Tibial nerve (tissue), 4 donors: Measurements from ENCODE around the gene CNNM1. TPM values are rescaled to one million over a fixed set of nuclear protein-coding genes. Genes with fewer than 3 reads are reported as not detected.

Source experiments
- DNase-seq, 2 donors: peaks; one replicate each; pipeline ENCODE4 v3.0.0-alpha.2; 2019; ENCODE audit warnings: low spot score in 2 of 2
- H3K27ac ChIP-seq, 4 donors: fragments of 200-600 bp; sonication (generic) in 3 of 4; one replicate each; pipeline ENCODE4 v1.5.1; 2017 to 2019; ENCODE audit warnings: mild to moderate bottlenecking in 1 of 4
- H3K27me3 ChIP-seq, 2 donors: fragments of 200-600 bp; sonication (generic) in 1 of 2; one replicate each; pipeline versions ENCODE4 v1.5.1 to v1.6.0; 2017 to 2019
- H3K36me3 ChIP-seq, 3 donors: fragments of 200-600 bp; sonication (generic); one replicate each; pipeline ENCODE4 v1.5.1; 2018 to 2019
- H3K4me1 ChIP-seq, 4 donors: fragments of 200-600 bp; sonication (generic) in 3 of 4; one replicate each; pipeline ENCODE4 v1.5.1; 2017 to 2019
- H3K4me3 ChIP-seq, 4 donors: fragments of 200-600 bp; sonication (generic) in 3 of 4; one replicate each; pipeline ENCODE4 v1.5.1; 2017 to 2019; ENCODE audit warnings: mild to moderate bottlenecking in 1 of 4, moderate library complexity in 1 of 4
- H3K9me3 ChIP-seq, 4 donors: fragments of 200-600 bp; sonication (generic) in 3 of 4; one replicate each; pipeline ENCODE4 v1.5.1; 2017 to 2019
- CTCF ChIP-seq, 5 experiments: fragments of 200-600 bp in 3 of 5; fragments of 450-650 bp in 2 of 5; sonication (generic) in 3 of 5; IDR thresholded peaks; one replicate each; pipeline ENCODE4 v1.5.1; 2016 to 2019; ENCODE audit warnings: antibody characterized with exemption in 5 of 5, mild to moderate bottlenecking in 3 of 5, moderate library complexity in 2 of 5
- EP300 ChIP-seq, 2 donors: sonication (generic); formaldehyde crosslinking; IDR thresholded peaks; one replicate each; pipeline ENCODE4 v1.6.1; 2017; ENCODE audit warnings: antibody characterized with exemption in 2 of 2, mild to moderate bottlenecking in 1 of 2
- POLR2A ChIP-seq, 2 donors: fragments of 450-650 bp; IDR thresholded peaks; one replicate each; pipeline ENCODE4 v1.6.1; 2017; ENCODE audit warnings: antibody characterized with exemption in 2 of 2, mild to moderate bottlenecking in 2 of 2, moderate library complexity in 2 of 2
- WGBS, 2 donors: methylation state at CpG; one replicate each; pipeline ENCODE4 v1.1.5; 2018; 5-methylcytosine and 5-hydroxymethylcytosine counted together
- total RNA-seq, 4 donors: library from RNA; depleted of rRNA; stranded (reverse); fragments of >200 nt; gene quantifications; one replicate each; pipeline ENCODE4 v1.1.0, GENCODE V29; 2016

The CNNM1 gene
- total RNA-seq, 4 donors from 2014 or later, result 0.20 TPM; not detected in 3

GRCh38 chr10:99369126-99369525 lies 40.0 kb downstream of the CNNM1 start:
- no peaks in the 10 kb centered on the region for H3K36me3 ChIP-seq

GRCh38 chr10:99369551-99369950 lies 40.4 kb downstream of the CNNM1 start:
- 76 to 81% methylated on average over 3 of the region's 3 CpGs for WGBS, 2 donors
- no peak for DNase-seq

More at GRCh38 chr10:99369126-99369525, 40.0 kb downstream of the CNNM1 start:
- 74 to 80% methylated on average over 5 of the region's 5 CpGs for WGBS, 2 donors
- no peak for DNase-seq
- H3K4me3 ChIP-seq, result no peak overlapping the region
- no peaks in the 10 kb centered on the region for H3K9me3 ChIP-seq
- TF ChIP-seq POLR2A (IDR thresholded peaks at IDR 0.05) (no peak), CTCF (IDR thresholded peaks at IDR 0.05) (no peak), EP300 (IDR thresholded peaks at IDR 0.05) (no peak)
- no peaks in the 10 kb centered on the region for H3K4me1 ChIP-seq
- peaks cover 0 to 7% of the 10 kb centered on the region in 2 donors for H3K27me3 ChIP-seq
- no peak overlapping the region for H3K27ac ChIP-seq

GRCh38 chr10:99370993-99371392 lies 41.8 kb downstream of the CNNM1 start:
- H3K27me3 ChIP-seq, result peaks cover 0 to 7% of the 10 kb centered on the region in 2 donors
- no peaks in the 10 kb centered on the region for H3K9me3 ChIP-seq
- H3K27ac ChIP-seq, result no peak overlapping the region
- TF ChIP-seq EP300 (IDR thresholded peaks at IDR 0.05), result no peak
- TF ChIP-seq POLR2A (IDR thresholded peaks at IDR 0.05), result no peak
- no peak for TF ChIP-seq CTCF (IDR thresholded peaks at IDR 0.05)
- DNase-seq, result no peak
- H3K4me1 ChIP-seq, result no peaks in the 10 kb centered on the region
- no peak overlapping the region for H3K4me3 ChIP-seq
- no peaks in the 10 kb centered on the region for H3K36me3 ChIP-seq
- WGBS, 2 donors, result 45 to 46% methylated on average over 2 of the region's 2 CpGs

More at GRCh38 chr10:99369551-99369950, 40.4 kb downstream of the CNNM1 start:
- H3K4me3 ChIP-seq, result no peak overlapping the region
- H3K27ac ChIP-seq, result no peak overlapping the region
- no peak for TF ChIP-seq POLR2A (IDR thresholded peaks at IDR 0.05)
- no peak for TF ChIP-seq CTCF (IDR thresholded peaks at IDR 0.05)
- no peak for TF ChIP-seq EP300 (IDR thresholded peaks at IDR 0.05)
- H3K9me3 ChIP-seq, result no peaks in the 10 kb centered on the region
- H3K27me3 ChIP-seq, result peaks cover 0 to 7% of the 10 kb centered on the region in 2 donors
- no peaks in the 10 kb centered on the region for H3K4me1 ChIP-seq
- no peaks in the 10 kb centered on the region for H3K36me3 ChIP-seq

GRCh38 chr10:99372546-99373271 lies 43.6 kb downstream of the CNNM1 start:
- Histone ChIP-seq H3K9me3 (no peaks in the 10 kb centered on the region), H3K27ac (no peak overlapping the region)

More at GRCh38 chr10:99372546-99373271, 43.6 kb downstream of the CNNM1 start:
- WGBS, 2 donors, result 68 to 69% methylated on average over 9 of the region's 9 CpGs
- DNase-seq, result no peak
- no peaks in the 10 kb centered on the region for H3K36me3 ChIP-seq
- no peak overlapping the region for H3K4me3 ChIP-seq
- H3K27me3 ChIP-seq, result peaks cover 0 to 7% of the 10 kb centered on the region in 2 donors
- H3K4me1 ChIP-seq, result no peaks in the 10 kb centered on the region
- no peak for TF ChIP-seq CTCF (IDR thresholded peaks at IDR 0.05)
- no peak for TF ChIP-seq POLR2A (IDR thresholded peaks at IDR 0.05)
- TF ChIP-seq EP300 (IDR thresholded peaks at IDR 0.05), result no peak
